ENCODE data around the gene NRG2. TPM values are rescaled to one million over a fixed set of nuclear protein-coding genes. Genes with fewer than 3 reads are reported as not detected.

Gene NRG2
- total RNA-seq, 2 experiments from 2014 or later, result not detected

DNA sequence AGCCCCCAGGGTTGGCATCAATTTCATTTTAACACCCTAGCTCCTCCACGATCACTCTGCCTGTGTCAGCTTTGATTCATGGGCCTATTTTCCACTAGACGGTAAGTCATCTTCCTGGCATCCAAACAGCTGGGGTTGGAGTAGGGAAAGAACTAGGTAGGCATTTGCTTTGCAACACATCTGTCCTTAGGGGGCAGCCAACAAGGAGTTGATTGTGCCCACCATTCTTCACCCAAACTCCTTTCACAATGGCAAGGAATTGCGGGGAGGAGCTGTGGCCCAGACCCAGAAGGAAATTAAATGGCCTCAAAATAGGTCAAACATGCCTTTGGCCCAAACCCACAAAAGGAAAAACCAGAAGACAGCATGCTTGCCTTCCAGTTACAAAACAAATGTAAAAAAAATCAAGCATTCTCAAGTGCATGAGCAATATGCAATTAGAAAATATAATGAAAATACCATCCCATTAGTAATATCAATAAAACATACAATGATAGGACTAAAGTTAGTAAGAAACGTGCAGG is 71.8 kb downstream of the NRG2 start:
- Mint-ChIP-seq H3K9me3 (no peaks in the 10 kb centered on the region), H3K27ac (no peak overlapping the region), H3K36me3 (ENCODE audit: low read depth) (no peaks in the 10 kb centered on the region), H3K4me3 (no peak overlapping the region), H3K4me1 (no peaks in the 10 kb centered on the region), H3K27me3 (peaks cover 18% of the 10 kb centered on the region)
- ChIA-PET POLR2A (no interaction called here), CTCF (interaction anchor here (0.8 to 9.3 kb wide), 6 partner anchors 14 to 201 kb away, joined by 3 to 170 read pairs (median 4); no protein-coding TSS in a partner anchor)
- no peak for DNase-seq

DNA sequence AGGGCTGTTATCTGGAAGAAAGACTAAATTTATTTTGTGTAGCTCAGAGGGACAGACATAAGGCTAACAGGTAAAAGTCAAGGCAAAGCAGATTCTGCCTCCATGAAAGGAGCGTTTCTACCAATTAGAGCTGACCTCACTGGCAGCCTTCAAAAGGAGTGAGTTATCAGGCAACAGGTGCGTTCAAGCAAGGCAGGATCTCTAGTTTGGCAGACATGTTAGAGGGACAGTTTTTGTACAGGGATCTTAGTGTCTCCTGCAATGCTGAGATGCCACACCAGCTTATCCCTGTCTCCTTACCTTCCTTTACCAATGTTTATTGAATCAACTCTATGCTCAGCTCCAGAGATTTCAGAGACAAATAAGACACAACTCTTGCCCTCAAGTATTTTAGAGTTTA is 73.8 kb downstream of the NRG2 start:
- H3K4me3 Mint-ChIP-seq, result no peak overlapping the region
- ChIA-PET POLR2A (interaction anchor here (1.1 kb wide), 1 partner anchor 182 kb away, joined by 5 read pairs; no protein-coding TSS in a partner anchor), CTCF (interaction anchor here (0.6 to 9.3 kb wide), 60 partner anchors 8 to 263 kb away, joined by 3 to 170 read pairs (median 4); partner anchors contain the start of gene PSD2)

DNA sequence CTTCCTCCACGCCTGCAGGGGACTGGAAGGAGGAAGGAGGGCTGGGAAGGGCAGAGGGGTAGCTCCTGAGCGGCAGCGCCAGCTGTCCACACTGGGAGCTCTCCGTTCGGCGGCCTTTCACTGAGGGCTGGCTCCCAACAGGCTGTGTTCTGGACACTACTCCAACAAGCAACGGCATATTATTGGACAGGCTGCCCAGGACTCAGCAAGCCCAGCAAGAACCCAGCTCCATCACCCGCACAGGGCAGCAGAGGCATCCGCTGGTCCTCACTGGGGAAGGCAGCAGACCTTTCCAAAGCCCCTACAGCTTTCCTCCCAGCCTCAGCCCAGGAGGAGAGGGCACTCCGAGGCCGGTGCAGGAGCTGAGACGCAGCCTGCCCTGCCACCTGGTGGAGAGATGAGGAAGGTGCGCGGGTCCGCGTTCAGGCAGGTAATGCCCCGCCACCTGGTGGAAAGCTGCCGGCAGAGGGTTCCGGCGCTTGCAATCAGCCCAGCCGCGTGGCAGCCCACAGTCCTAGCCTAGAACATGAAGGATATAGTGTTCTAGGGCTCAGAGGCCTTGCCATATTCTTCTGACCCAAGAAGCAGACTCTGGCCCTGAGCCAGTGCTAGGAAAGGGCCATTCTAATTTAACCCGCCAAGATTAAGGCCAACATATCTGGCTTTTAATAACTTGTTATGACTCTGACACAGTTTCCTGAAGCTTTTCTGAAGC is 74.4 kb downstream of the NRG2 start:
- DNase-seq, result peak; percentile 89
- H3K4me1 Mint-ChIP-seq, result no peaks in the 10 kb centered on the region
- H3K9me3 Mint-ChIP-seq, result no peaks in the 10 kb centered on the region
- peaks cover 18% of the 10 kb centered on the region for H3K27me3 Mint-ChIP-seq
- H3K36me3 Mint-ChIP-seq (ENCODE audit: low read depth), result no peaks in the 10 kb centered on the region
- POLR2A ChIA-PET, result interaction anchor here (0.8 to 1.1 kb wide), 2 partner anchors 12 to 182 kb away, joined by 3 to 5 read pairs; no protein-coding TSS in a partner anchor
- CTCF ChIA-PET, result interaction anchor here (0.6 to 9.3 kb wide), 67 partner anchors 9 to 262 kb away, joined by 3 to 170 read pairs (median 4); partner anchors contain the start of gene PSD2
- H3K27ac Mint-ChIP-seq, result no peak overlapping the region
- no peak overlapping the region for H3K4me3 Mint-ChIP-seq

More for the DNA sequence above, 73.8 kb downstream of the NRG2 start:
- Mint-ChIP-seq H3K27ac (no peak overlapping the region), H3K9me3 (no peaks in the 10 kb centered on the region), H3K4me1 (no peaks in the 10 kb centered on the region), H3K27me3 (peaks cover 18% of the 10 kb centered on the region), H3K36me3 (ENCODE audit: low read depth) (no peaks in the 10 kb centered on the region)
- DNase-seq, result no peak

- Mint-ChIP-seq H3K27ac (no peak overlapping the region), H3K27me3 (peaks cover 18% of the 10 kb centered on the region), H3K4me1 (no peaks in the 10 kb centered on the region), H3K9me3 (no peaks in the 10 kb centered on the region), H3K36me3 (ENCODE audit: low read depth) (no peaks in the 10 kb centered on the region), H3K4me3 (no peak overlapping the region)
- DNase-seq, result no peak
- CTCF ChIA-PET, result interaction anchor here (0.7 to 9.3 kb wide), 8 partner anchors 10 to 192 kb away, joined by 3 to 170 read pairs (median 6); no protein-coding TSS in a partner anchor
- POLR2A ChIA-PET, result no interaction called here
Measured at GRCh38 chr5:139967353-139967752, 75.7 kb downstream of the NRG2 start.

- Mint-ChIP-seq H3K4me1 (no peaks in the 10 kb centered on the region), H3K27me3 (peaks cover 18% of the 10 kb centered on the region), H3K9me3 (no peaks in the 10 kb centered on the region), H3K36me3 (ENCODE audit: low read depth) (no peaks in the 10 kb centered on the region), H3K4me3 (no peak overlapping the region), H3K27ac (no peak overlapping the region)
- ChIA-PET POLR2A (no interaction called here), CTCF (interaction anchor here (5.1 to 9.3 kb wide), 2 partner anchors 10 to 178 kb away, joined by 38 to 170 read pairs; no protein-coding TSS in a partner anchor)
- DNase-seq, result no peak
Measured at GRCh38 chr5:139966856-139967255, 76.2 kb downstream of the NRG2 start.

DNA sequence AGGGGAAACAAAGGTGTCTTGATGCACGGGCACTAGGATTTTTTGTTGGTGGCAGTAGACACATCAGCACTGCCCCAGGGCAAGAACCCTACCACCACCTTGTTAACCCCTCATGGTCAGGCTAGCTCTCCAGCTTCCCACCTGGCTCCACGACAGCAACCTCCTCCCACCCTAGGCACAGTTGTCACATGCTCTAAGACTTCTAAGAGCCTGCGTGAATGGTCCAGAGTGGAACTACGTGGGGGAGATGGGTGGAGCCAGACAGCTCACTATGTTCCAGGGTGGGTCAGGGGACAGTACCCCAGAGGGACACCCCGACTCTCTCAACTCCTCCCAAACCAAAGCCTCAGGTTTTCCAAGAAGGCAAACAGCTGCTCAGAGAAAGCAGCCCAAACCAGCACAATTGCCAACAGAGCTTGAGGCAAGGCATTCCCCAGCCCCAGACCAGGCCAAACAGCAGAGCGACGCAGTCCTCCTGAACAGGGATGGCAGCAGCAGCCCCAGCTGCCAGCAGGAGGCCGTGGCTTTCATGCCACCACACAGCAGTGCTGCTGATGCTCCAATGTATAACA is 78.0 kb downstream of the NRG2 start:
- Mint-ChIP-seq H3K27ac (no peak overlapping the region), H3K4me1 (no peaks in the 10 kb centered on the region), H3K27me3 (peaks cover 8% of the 10 kb centered on the region), H3K4me3 (no peak overlapping the region), H3K9me3 (no peaks in the 10 kb centered on the region), H3K36me3 (ENCODE audit: low read depth) (no peaks in the 10 kb centered on the region)
- CTCF ChIA-PET, result interaction anchor here (0.5 to 1.1 kb wide), 2 partner anchors 178 to 198 kb away, joined by 4 read pairs; no protein-coding TSS in a partner anchor
- POLR2A ChIA-PET, result no interaction called here
- DNase-seq, result no peak

- ChIA-PET POLR2A (no interaction called here), CTCF (interaction anchor here (0.5 to 1.1 kb wide), 3 partner anchors 10 to 198 kb away, joined by 3 to 4 read pairs (median 4); no protein-coding TSS in a partner anchor)
- Mint-ChIP-seq H3K9me3 (no peaks in the 10 kb centered on the region), H3K4me3 (no peak overlapping the region), H3K27ac (no peak overlapping the region), H3K4me1 (no peaks in the 10 kb centered on the region), H3K36me3 (ENCODE audit: low read depth) (no peaks in the 10 kb centered on the region), H3K27me3 (peaks cover 7% of the 10 kb centered on the region)
- no peak for DNase-seq
Measured at GRCh38 chr5:139964266-139964993, 78.7 kb downstream of the NRG2 start.

DNA sequence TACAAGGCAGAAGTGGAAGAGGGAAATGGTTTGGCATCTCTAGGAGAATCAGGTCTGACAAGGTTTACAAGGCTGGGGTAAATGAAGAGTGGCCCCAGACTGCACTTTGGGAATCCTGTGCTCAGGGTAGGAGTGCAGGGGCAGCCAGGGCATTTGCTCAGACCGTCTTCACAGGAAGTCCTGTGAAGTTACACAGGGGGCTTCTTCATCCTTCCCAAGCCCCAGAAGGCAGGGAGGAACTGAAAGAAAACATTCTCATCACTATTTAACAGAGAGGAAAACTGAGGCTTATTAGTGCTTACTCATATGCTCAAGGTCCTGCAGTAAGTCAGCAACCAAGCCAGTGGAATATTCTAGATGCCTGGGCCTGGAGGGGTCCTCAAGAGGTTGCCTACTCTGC is 80.7 kb downstream of the NRG2 start:
- DNase-seq, result no peak
- no peak overlapping the region for H3K27ac Mint-ChIP-seq
- ChIA-PET POLR2A (no interaction called here), CTCF (no interaction called here)
- no peak overlapping the region for H3K4me3 Mint-ChIP-seq
- no peaks in the 10 kb centered on the region for H3K36me3 Mint-ChIP-seq (ENCODE audit: low read depth)
- H3K27me3 Mint-ChIP-seq, result no peaks in the 10 kb centered on the region
- H3K9me3 Mint-ChIP-seq, result no peaks in the 10 kb centered on the region
- H3K4me1 Mint-ChIP-seq, result no peaks in the 10 kb centered on the region

DNA sequence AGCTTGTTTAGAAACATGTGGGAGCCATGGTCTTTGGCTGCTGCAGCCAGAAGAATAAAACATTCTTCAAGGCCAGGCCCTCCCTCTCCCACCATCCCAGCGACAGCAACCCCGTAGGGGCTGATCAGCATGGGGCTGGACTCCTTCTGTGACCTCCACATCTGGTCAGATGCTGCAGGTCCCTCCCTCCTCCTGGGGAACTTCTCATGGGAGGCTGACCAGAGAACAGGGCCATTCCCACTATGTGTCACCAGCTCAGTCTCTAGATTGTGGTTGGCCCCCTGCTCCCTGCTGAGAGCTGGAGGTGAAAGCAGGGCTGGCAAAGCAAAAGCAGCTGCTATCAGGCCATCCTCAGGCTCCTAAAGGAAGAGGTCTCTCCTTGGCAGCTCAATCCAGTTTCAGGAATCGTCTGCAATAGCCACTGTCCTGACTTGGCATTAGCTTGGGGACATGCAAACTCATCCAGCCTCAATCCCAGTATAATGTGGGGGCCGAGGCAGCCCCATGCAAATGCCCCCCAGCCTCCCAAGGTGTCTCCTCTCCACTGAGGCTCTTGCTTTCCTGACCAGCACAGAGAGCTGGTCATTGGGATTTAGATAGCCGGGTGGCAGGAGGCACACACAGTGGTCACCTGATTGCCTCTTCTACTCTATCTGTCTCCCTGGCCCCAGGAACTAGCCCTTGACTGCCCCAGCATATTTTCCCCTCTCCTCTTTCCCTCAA is 81.5 kb downstream of the NRG2 start:
- ChIA-PET CTCF (no interaction called here), POLR2A (no interaction called here)
- Mint-ChIP-seq H3K27me3 (no peaks in the 10 kb centered on the region), H3K4me1 (no peaks in the 10 kb centered on the region), H3K4me3 (no peak overlapping the region), H3K27ac (no peak overlapping the region), H3K9me3 (no peaks in the 10 kb centered on the region), H3K36me3 (ENCODE audit: low read depth) (no peaks in the 10 kb centered on the region)
- DNase-seq, result no peak

GRCh38 chr5:139960723-139961383 is 82.2 kb downstream of the NRG2 start:
- Mint-ChIP-seq H3K36me3 (ENCODE audit: low read depth) (no peaks in the 10 kb centered on the region), H3K27me3 (peaks cover 2% of the 10 kb centered on the region), H3K4me1 (no peaks in the 10 kb centered on the region), H3K9me3 (no peaks in the 10 kb centered on the region), H3K4me3 (no peak overlapping the region), H3K27ac (no peak overlapping the region)
- CTCF ChIA-PET, result no interaction called here
- no peak for DNase-seq
- POLR2A ChIA-PET, result no interaction called here

DNA sequence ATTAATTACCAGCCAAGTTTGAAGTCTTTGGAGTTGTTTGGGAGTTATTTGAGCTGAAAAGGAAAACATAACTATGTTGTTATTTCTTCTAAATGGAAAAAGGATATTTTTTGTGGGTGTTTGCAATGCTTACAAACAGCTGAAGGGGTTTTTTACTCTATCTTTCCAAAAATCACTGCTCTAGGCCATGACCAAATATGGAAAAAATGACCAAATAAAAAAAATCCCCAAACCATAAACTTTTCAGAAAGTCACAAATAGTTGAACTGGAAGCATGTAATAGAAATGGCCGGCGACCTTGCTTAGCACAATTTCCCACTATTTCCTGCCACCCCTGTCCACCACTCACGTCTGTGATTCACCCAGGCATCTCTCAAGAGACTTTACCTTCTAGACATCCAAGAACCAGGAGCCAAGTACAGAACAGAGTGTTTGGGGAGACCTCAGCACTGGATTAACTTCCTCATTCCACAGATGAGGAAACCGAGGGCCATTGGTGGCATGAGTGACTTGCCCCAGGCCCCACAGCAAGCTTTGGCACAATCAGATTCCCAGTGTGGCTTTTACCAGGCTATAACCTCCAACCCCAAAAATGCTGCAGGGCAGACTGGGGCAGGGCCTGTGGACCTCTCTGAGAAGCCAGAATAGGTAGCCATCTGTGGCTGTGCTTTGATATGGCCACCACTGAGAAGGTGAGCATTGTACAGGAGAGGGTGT is 84.5 kb downstream of the NRG2 start:
- DNase-seq, result no peak
- H3K36me3 Mint-ChIP-seq (ENCODE audit: low read depth), result no peaks in the 10 kb centered on the region
- no peaks in the 10 kb centered on the region for H3K4me1 Mint-ChIP-seq
- H3K27ac Mint-ChIP-seq, result no peak overlapping the region
- ChIA-PET POLR2A (no interaction called here), CTCF (interaction anchor here (4.5 kb wide), 1 partner anchor 10 kb away, joined by 38 read pairs; no protein-coding TSS in a partner anchor)
- H3K4me3 Mint-ChIP-seq, result no peak overlapping the region
- H3K27me3 Mint-ChIP-seq, result peaks cover 11% of the 10 kb centered on the region
- H3K9me3 Mint-ChIP-seq, result no peaks in the 10 kb centered on the region

All from activated CD4-positive, alpha-beta memory T cell treated with anti-CD3 and anti-CD28 coated beads, Interleukin-2, amount 10 ng/mL, durations not matched to agents 7 days and 5 days (primary cell).